Osteocyte (in vitro differentiated cells): ENCODE measurements around the gene ADRM1. TPM values are rescaled to one million over a fixed set of nuclear protein-coding genes. Genes with fewer than 3 reads are reported as not detected.

Experiments
- DNase-seq: peaks from one replicate; pipeline ENCODE4 v3.0.0; 2021; ENCODE audit warnings: mixed read lengths; ENCODE audit not compliant: unreplicated experiment; ENCODE audit errors: extremely low spot score
- H3K27ac Mint-ChIP-seq: one replicate; pipeline ENCODE4 v1.8.0; 2021; ENCODE audit warnings: mild to moderate bottlenecking, mixed read lengths; ENCODE audit not compliant: unreplicated experiment
- H3K27me3 Mint-ChIP-seq: one replicate; pipeline ENCODE4 v1.8.0; 2021; ENCODE audit warnings: mixed read lengths; ENCODE audit not compliant: unreplicated experiment
- H3K36me3 Mint-ChIP-seq: one replicate; pipeline ENCODE4 v1.8.0; 2021; ENCODE audit warnings: mixed read lengths; ENCODE audit not compliant: unreplicated experiment
- H3K4me1 Mint-ChIP-seq: one replicate; pipeline ENCODE4 v1.8.0; 2021; ENCODE audit warnings: mixed read lengths; ENCODE audit not compliant: unreplicated experiment
- H3K4me3 Mint-ChIP-seq: one replicate; pipeline ENCODE4 v1.8.0; 2021; ENCODE audit warnings: mild to moderate bottlenecking, moderate library complexity, mixed read lengths; ENCODE audit not compliant: unreplicated experiment
- H3K9me3 Mint-ChIP-seq: one replicate; pipeline ENCODE4 v1.8.0; 2021; ENCODE audit warnings: mixed read lengths; ENCODE audit not compliant: unreplicated experiment
- total RNA-seq: library from RNA; stranded (reverse); gene quantifications from 2 replicates; pipeline ENCODE4 v1.2.1, GENCODE V29; 2021
- TF ChIP-seq, protein P1 (sequence below): fragments of 200-600 bp; sonication (generic); IDR thresholded peaks from 2 replicates; pipeline ENCODE4 v1.5.0; 2021; ENCODE audit warnings: antibody characterized with exemption, mild to moderate bottlenecking, moderate library complexity

ADRM1 gene
- total RNA-seq, 1 donor from 2014 or later, result 83.9 TPM

DNA sequence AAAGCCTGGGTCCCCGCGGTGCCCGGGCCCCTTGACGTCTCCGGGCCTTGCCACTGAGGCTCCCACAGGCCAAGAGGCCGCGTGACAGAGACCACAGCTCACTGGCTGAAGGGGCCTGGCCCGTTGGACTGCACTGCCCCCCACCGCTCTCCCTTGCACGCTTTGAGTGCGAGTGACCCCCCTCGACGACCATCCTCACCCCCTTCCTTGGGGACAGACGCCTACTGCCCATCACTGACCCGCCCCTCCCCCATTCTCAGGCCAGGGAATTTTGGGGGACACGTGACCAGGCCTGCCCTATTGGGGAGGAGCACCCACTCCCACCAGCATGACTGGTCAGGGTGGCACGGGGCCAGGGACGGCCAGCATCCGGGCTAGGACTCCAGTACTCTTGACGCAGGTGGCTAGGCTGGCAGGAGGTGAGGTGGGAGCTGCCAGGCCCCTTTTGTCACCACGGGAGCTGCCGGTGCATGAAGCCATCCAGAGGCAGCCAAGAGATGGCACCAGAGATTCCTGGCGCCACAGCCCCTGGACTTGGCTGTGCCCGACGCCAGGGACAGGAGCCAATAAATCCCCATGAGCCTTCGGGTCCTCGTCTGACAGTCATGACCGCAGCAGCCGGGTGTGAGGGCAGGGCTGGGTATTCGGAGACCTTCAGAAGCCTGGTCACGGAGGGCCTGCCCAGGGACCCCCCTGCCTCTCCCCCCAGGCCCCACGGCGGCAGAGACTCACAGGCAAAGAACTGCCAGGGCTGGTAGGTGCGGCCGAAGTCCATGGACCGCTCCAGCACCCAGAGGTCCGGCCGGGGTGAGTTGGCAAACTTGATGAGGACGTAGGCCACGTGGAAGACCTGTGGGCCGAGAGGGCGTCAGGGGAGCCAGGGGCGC is 49.8 kb downstream of the ADRM1 start:
- Mint-ChIP-seq H3K27ac (no peak overlapping the region), H3K4me3 (no peak overlapping the region), H3K27me3 (no peaks in the 10 kb centered on the region), H3K36me3 (peaks cover 11% of the 10 kb centered on the region), H3K4me1 (peaks cover 32% of the 10 kb centered on the region), H3K9me3 (no peaks in the 10 kb centered on the region)
- TF ChIP-seq, protein P1, sequence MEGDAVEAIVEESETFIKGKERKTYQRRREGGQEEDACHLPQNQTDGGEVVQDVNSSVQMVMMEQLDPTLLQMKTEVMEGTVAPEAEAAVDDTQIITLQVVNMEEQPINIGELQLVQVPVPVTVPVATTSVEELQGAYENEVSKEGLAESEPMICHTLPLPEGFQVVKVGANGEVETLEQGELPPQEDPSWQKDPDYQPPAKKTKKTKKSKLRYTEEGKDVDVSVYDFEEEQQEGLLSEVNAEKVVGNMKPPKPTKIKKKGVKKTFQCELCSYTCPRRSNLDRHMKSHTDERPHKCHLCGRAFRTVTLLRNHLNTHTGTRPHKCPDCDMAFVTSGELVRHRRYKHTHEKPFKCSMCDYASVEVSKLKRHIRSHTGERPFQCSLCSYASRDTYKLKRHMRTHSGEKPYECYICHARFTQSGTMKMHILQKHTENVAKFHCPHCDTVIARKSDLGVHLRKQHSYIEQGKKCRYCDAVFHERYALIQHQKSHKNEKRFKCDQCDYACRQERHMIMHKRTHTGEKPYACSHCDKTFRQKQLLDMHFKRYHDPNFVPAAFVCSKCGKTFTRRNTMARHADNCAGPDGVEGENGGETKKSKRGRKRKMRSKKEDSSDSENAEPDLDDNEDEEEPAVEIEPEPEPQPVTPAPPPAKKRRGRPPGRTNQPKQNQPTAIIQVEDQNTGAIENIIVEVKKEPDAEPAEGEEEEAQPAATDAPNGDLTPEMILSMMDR, result no peak
- DNase-seq, result no peak

DNA sequence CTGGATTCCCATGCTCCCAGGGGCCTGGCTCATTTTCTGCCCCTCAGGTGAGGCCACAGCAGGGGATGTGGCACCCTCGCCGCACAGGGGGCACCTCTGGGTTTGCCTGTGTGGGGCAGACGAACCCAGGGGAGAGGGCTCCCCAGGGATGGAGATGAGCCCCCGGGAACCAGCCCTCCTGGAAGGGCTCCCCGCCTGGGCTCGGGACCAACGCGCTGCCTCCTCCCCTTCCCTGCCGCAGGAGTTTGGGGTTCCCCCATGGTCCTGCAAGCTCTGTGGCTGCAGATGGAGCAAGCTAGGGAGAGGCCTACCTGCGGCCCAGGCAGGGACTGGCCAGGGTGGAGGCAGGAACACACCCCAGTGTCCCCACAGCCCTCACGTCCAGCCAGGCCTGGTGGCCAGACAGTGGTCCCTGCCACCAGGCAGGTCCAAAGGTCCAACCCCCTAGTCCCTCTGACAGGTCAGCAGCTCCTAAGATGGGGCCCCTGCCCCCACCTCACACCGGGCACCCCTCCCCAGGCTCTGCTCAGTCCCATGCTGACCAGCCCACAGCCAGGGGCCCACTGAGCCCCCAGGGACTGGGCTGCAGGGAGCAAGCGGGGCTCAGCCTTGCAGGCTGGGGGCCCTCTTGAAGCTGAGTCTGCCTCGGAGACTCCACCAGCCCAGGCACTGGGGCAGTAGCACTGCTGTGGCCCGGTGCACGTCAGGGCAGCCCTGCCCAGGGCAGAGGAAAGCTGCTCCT is 50.7 kb downstream of the ADRM1 start:
- TF ChIP-seq, protein P1, result no peak
- Mint-ChIP-seq H3K27ac (no peak overlapping the region), H3K9me3 (no peaks in the 10 kb centered on the region), H3K4me3 (no peak overlapping the region), H3K4me1 (peaks cover 38% of the 10 kb centered on the region), H3K36me3 (peaks cover 6% of the 10 kb centered on the region), H3K27me3 (no peaks in the 10 kb centered on the region)
- no peak for DNase-seq

DNA sequence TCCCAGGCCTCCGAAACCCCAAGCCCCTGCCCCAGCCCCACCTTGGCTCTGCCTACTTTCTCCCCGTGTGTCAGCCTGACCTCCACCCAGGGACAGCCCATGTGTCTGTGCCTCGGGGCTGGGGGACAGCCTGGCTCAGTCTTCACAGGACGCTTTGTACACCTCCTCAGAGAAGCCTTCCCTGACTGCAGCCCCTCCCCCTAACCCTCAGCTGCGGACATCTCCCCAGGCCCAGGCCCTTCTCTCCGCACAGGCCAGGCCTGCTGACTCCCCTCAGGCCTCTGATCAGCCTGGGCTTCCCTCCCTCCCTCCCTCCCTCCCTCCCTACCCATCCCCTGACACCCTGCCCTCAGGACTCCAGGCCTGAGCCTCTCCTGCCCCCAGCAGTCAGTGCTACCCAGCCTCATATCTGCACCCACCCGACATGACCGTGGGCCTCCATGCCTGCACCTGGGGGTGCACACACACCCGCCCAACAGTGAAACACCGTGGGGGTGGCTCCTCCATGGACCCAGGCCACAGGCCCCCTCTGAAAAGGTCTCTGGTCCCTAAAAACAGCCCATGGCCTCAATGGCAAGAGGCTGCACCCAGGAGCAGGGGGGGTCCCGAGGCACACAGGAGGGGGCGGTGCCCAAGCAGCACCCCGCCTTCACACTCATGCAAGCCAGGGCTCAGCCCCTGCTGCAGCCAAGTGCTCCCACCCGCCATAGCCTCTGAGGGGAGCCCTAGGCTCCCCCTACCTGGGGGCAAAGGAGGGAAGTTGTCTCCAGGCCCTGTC is 51.4 kb downstream of the ADRM1 start:
- peaks cover 45% of the 10 kb centered on the region for H3K4me1 Mint-ChIP-seq
- TF ChIP-seq, protein P1, result no peak

DNA sequence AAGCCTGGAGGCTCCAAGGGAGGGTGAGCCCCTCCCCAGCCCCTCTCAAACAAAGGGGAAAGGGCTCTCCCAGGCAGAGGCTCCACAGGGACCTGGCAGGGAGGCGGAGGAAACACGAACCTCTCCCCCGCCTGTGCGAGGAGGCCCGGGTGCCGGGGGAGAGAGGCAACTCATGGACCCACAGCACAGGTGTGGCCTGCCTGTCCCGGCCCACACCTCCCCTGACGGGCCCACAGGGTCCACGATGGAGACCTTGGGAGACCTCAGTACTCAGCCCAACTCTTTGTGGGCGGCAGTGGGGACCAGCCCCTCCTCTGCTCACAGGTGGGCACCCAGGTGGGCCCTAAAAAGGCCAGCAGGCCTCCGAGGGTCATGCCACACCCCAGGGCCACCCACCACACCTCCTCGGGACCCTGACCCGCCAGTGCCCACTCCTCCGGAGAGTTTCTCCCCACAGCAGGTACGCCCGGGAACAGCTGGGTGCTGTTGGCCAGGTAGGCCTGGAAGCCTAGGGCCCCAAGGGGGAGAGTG is 52.1 kb downstream of the ADRM1 start:
- Mint-ChIP-seq H3K4me3 (no peak overlapping the region), H3K4me1 (peaks cover 50% of the 10 kb centered on the region), H3K36me3 (no peaks in the 10 kb centered on the region), H3K9me3 (no peaks in the 10 kb centered on the region), H3K27me3 (no peaks in the 10 kb centered on the region), H3K27ac (no peak overlapping the region)
- DNase-seq, result no peak
- TF ChIP-seq, protein P1, result no peak

More for the DNA sequence above, 51.4 kb downstream of the ADRM1 start:
- Mint-ChIP-seq H3K27me3 (no peaks in the 10 kb centered on the region), H3K27ac (no peak overlapping the region), H3K9me3 (no peaks in the 10 kb centered on the region), H3K36me3 (peaks cover 2% of the 10 kb centered on the region), H3K4me3 (no peak overlapping the region)
- no peak for DNase-seq
